ENCODE data around the gene RAI1. TPM values are rescaled to one million over a fixed set of nuclear protein-coding genes. Genes with fewer than 3 reads are reported as not detected.

The RAI1 gene
- total and polyA plus RNA-seq, 2 experiments from 2014 or later = 0.87 to 0.89 TPM

DNA sequence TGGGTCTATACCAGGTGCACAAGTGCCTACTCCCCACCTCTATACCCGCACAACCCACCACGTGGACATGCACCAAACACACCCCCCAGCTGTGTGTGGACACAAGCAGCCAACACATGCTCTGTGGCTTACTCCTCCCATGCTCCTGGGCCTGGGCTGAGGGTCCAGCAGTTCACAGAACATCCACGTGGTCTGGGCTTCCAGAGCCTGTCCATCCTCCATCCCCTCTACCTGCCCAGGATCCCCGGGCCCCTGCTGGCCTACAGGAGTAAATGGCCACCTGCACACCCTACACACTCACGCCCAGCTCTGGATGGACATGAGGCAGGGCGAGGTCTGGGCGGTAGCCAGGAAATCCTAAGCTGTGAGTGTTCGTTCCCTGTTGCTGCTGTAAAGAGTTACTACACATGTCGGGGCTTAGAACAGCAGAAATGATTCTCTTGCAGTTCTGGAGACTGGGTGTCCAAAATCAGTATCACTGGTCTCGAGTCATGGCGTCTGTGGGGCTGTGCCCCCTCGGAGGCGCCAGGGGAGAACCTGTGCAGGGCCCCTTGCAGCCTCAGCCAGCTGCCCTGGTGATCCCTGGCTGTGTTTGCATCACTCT, 15.0 kb upstream of the RAI1 start:
- Mint-ChIP-seq H3K27ac (no peak overlapping the region), H3K36me3 (ENCODE audit: low read depth) (no peaks in the 10 kb centered on the region), H3K27me3 (ENCODE audit: insufficient read depth, low read depth, poor library complexity) (peaks cover 10% of the 10 kb centered on the region), H3K9me3 (peaks cover 3% of the 10 kb centered on the region; the same call in 1 of the 3 replicates), H3K4me1 (peaks cover 29% of the 10 kb centered on the region), H3K4me3 (no peak overlapping the region)
- Histone ChIP-seq H3K4me1 (ENCODE audit: insufficient read depth) (peaks cover 6% of the 10 kb centered on the region; the same call in 1 of the 2 replicates), H2AFZ (no peak overlapping the region), H3K27me3 (ENCODE audit: insufficient read depth) (no peaks in the 10 kb centered on the region), H3K9me2 (ENCODE audit: insufficient read depth) (no peaks in the 10 kb centered on the region), H3K27ac (ENCODE audit: low read depth) (no peak overlapping the region), H3K36me3 (ENCODE audit: insufficient read depth) (no peaks in the 10 kb centered on the region), H3K79me2 (replicated peaks; ENCODE audit: insufficient read depth) (no peaks in the 10 kb centered on the region), H3F3A (replicated peaks; ENCODE audit: low read depth) (no peaks in the 10 kb centered on the region), H3K4me2 (no peak overlapping the region), H4K20me1 (replicated peaks; ENCODE audit: insufficient read depth) (no peaks in the 10 kb centered on the region), H3K4me3 (no peak overlapping the region)
- ATAC-seq (no peak), DNase-seq (ENCODE audit: low spot score) (no peak)
- TF ChIP-seq, protein P1, sequence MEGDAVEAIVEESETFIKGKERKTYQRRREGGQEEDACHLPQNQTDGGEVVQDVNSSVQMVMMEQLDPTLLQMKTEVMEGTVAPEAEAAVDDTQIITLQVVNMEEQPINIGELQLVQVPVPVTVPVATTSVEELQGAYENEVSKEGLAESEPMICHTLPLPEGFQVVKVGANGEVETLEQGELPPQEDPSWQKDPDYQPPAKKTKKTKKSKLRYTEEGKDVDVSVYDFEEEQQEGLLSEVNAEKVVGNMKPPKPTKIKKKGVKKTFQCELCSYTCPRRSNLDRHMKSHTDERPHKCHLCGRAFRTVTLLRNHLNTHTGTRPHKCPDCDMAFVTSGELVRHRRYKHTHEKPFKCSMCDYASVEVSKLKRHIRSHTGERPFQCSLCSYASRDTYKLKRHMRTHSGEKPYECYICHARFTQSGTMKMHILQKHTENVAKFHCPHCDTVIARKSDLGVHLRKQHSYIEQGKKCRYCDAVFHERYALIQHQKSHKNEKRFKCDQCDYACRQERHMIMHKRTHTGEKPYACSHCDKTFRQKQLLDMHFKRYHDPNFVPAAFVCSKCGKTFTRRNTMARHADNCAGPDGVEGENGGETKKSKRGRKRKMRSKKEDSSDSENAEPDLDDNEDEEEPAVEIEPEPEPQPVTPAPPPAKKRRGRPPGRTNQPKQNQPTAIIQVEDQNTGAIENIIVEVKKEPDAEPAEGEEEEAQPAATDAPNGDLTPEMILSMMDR (conservative IDR thresholded peaks at IDR 0.05; ENCODE audit: low read depth in 2 of 2) = no peak
- no peak for TF ChIP-seq EZH2phosphoT487 (IDR thresholded peaks at IDR 0.05; ENCODE audit: unreplicated experiment)
- TF ChIP-seq, protein P2, sequence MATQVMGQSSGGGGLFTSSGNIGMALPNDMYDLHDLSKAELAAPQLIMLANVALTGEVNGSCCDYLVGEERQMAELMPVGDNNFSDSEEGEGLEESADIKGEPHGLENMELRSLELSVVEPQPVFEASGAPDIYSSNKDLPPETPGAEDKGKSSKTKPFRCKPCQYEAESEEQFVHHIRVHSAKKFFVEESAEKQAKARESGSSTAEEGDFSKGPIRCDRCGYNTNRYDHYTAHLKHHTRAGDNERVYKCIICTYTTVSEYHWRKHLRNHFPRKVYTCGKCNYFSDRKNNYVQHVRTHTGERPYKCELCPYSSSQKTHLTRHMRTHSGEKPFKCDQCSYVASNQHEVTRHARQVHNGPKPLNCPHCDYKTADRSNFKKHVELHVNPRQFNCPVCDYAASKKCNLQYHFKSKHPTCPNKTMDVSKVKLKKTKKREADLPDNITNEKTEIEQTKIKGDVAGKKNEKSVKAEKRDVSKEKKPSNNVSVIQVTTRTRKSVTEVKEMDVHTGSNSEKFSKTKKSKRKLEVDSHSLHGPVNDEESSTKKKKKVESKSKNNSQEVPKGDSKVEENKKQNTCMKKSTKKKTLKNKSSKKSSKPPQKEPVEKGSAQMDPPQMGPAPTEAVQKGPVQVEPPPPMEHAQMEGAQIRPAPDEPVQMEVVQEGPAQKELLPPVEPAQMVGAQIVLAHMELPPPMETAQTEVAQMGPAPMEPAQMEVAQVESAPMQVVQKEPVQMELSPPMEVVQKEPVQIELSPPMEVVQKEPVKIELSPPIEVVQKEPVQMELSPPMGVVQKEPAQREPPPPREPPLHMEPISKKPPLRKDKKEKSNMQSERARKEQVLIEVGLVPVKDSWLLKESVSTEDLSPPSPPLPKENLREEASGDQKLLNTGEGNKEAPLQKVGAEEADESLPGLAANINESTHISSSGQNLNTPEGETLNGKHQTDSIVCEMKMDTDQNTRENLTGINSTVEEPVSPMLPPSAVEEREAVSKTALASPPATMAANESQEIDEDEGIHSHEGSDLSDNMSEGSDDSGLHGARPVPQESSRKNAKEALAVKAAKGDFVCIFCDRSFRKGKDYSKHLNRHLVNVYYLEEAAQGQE (IDR thresholded peaks at IDR 0.05; ENCODE audit: unreplicated experiment) = no peak
- no peak for TF ChIP-seq NANOG (IDR thresholded peaks at IDR 0.05; ENCODE audit: borderline replicate concordance)
- TF ChIP-seq, protein P3, sequence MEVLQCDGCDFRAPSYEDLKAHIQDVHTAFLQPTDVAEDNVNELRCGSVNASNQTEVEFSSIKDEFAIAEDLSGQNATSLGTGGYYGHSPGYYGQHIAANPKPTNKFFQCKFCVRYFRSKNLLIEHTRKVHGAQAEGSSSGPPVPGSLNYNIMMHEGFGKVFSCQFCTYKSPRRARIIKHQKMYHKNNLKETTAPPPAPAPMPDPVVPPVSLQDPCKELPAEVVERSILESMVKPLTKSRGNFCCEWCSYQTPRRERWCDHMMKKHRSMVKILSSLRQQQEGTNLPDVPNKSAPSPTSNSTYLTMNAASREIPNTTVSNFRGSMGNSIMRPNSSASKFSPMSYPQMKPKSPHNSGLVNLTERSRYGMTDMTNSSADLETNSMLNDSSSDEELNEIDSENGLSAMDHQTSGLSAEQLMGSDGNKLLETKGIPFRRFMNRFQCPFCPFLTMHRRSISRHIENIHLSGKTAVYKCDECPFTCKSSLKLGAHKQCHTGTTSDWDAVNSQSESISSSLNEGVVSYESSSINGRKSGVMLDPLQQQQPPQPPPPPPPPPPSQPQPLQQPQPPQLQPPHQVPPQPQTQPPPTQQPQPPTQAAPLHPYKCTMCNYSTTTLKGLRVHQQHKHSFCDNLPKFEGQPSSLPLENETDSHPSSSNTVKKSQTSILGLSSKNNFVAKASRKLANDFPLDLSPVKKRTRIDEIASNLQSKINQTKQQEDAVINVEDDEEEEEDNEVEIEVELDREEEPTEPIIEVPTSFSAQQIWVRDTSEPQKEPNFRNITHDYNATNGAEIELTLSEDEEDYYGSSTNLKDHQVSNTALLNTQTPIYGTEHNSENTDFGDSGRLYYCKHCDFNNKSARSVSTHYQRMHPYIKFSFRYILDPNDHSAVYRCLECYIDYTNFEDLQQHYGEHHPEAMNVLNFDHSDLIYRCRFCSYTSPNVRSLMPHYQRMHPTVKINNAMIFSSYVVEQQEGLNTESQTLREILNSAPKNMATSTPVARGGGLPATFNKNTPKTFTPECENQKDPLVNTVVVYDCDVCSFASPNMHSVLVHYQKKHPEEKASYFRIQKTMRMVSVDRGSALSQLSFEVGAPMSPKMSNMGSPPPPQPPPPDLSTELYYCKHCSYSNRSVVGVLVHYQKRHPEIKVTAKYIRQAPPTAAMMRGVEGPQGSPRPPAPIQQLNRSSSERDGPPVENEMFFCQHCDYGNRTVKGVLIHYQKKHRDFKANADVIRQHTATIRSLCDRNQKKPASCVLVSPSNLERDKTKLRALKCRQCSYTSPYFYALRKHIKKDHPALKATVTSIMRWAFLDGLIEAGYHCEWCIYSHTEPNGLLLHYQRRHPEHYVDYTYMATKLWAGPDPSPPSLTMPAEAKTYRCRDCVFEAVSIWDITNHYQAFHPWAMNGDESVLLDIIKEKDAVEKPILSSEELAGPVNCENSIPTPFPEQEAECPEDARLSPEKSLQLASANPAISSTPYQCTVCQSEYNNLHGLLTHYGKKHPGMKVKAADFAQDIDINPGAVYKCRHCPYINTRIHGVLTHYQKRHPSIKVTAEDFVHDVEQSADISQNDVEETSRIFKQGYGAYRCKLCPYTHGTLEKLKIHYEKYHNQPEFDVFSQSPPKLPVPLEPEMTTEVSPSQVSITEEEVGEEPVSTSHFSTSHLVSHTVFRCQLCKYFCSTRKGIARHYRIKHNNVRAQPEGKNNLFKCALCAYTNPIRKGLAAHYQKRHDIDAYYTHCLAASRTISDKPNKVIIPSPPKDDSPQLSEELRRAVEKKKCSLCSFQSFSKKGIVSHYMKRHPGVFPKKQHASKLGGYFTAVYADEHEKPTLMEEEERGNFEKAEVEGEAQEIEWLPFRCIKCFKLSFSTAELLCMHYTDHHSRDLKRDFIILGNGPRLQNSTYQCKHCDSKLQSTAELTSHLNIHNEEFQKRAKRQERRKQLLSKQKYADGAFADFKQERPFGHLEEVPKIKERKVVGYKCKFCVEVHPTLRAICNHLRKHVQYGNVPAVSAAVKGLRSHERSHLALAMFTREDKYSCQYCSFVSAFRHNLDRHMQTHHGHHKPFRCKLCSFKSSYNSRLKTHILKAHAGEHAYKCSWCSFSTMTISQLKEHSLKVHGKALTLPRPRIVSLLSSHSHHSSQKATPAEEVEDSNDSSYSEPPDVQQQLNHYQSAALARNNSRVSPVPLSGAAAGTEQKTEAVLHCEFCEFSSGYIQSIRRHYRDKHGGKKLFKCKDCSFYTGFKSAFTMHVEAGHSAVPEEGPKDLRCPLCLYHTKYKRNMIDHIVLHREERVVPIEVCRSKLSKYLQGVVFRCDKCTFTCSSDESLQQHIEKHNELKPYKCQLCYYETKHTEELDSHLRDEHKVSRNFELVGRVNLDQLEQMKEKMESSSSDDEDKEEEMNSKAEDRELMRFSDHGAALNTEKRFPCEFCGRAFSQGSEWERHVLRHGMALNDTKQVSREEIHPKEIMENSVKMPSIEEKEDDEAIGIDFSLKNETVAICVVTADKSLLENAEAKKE (CRISPR knock-in tag; IDR thresholded peaks at IDR 0.05) = no peak
- TF ChIP-seq CREB1 (CRISPR knock-in tag; IDR thresholded peaks at IDR 0.05; ENCODE audit: low read depth) = no peak
- TF ChIP-seq ZNF331 (CRISPR knock-in tag; IDR thresholded peaks at IDR 0.05; ENCODE audit: low read depth) = no peak
- TF ChIP-seq JUNB (IDR thresholded peaks at IDR 0.05; ENCODE audit: unreplicated experiment) = no peak
- no peak for TF ChIP-seq EZH2 (IDR thresholded peaks at IDR 0.05; ENCODE audit: low read depth, unreplicated experiment)
- TF ChIP-seq, protein P4, sequence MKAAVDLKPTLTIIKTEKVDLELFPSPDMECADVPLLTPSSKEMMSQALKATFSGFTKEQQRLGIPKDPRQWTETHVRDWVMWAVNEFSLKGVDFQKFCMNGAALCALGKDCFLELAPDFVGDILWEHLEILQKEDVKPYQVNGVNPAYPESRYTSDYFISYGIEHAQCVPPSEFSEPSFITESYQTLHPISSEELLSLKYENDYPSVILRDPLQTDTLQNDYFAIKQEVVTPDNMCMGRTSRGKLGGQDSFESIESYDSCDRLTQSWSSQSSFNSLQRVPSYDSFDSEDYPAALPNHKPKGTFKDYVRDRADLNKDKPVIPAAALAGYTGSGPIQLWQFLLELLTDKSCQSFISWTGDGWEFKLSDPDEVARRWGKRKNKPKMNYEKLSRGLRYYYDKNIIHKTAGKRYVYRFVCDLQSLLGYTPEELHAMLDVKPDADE (IDR thresholded peaks at IDR 0.05) = no peak
- no peak for TF ChIP-seq POLR2AphosphoS5 (IDR thresholded peaks at IDR 0.05; ENCODE audit: low read depth)
- TF ChIP-seq STAT1 (IDR thresholded peaks at IDR 0.05; ENCODE audit: unreplicated experiment) = no peak
- no peak for TF ChIP-seq ZNF114 (CRISPR knock-in tag; IDR thresholded peaks at IDR 0.05)

Measured in GM23338 (cell line).